Hematopoietic multipotent progenitor cell (in vitro differentiated cells): ENCODE measurements around the gene SNX30. TPM values are rescaled to one million over a fixed set of nuclear protein-coding genes. Genes with fewer than 3 reads are reported as not detected.
"Not testable (repeated sequence)": the region's sequence is repeated elsewhere in the genome, so short reads cannot be mapped to it uniquely, and the experiment has no call there.

Source experiments
- DNase-seq, 3 donors: peaks; one replicate each; pipeline ENCODE4 v3.0.0-alpha.2; 2011 to 2015; ENCODE audit warnings: low read depth in 2 of 3, low spot score in 2 of 3
- total RNA-seq: library from RNA; depleted of rRNA; stranded (reverse); fragments of >200 nt; gene quantifications from one replicate; pipeline ENCODE4 v1.2.3, GENCODE V29; 2012

SNX30 gene, protein sequence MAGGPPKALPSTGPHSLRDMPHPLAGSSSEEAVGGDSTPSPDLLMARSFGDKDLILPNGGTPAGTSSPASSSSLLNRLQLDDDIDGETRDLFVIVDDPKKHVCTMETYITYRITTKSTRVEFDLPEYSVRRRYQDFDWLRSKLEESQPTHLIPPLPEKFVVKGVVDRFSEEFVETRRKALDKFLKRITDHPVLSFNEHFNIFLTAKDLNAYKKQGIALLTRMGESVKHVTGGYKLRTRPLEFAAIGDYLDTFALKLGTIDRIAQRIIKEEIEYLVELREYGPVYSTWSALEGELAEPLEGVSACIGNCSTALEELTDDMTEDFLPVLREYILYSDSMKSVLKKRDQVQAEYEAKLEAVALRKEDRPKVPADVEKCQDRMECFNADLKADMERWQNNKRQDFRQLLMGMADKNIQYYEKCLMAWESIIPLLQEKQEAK
- total RNA-seq: 4.6 TPM

DNA sequence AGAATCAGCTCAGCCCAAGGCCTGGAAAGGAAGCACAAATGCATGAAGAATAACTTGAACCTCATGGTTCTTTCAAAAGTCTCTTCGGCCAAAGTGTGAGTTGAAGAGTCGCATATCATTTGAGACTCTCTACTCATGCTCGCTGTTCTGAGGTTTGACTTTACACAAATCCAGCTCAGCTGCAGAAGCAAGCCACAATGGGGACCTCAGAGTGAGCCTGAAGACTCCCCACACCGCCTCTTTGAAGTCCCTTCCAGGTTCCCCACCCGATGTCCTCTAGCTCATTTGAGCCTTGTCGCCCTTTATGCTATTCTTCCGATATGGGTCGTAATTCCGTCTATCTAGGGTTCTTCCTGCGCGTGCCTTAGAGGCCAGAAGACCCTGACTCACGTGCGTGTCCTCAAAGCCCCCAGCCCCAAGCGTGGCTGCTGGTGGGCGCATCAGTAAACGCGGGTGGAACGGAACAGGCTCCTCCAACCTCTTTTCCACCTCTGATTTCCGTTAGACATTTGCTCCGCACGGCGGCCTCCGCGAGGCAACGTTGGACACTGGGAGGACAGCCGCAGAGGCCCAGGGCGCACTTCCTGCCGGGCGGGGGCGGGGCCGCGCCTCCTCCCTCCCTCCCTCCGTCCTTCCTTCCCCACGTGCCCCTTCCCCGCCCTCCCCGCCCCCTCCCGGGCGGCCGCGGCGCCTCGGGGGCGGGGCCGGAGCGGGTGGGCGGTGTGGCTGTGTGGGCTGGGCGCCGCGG lies at the start of gene SNX30:
SNX30 (plus strand) TSS at position 745 of the 748 bp plus-strand sequence. CDS start 242 bp downstream, outside the sequence.
- peak; percentile 53 to 82 (median 81) for DNase-seq

DNA sequence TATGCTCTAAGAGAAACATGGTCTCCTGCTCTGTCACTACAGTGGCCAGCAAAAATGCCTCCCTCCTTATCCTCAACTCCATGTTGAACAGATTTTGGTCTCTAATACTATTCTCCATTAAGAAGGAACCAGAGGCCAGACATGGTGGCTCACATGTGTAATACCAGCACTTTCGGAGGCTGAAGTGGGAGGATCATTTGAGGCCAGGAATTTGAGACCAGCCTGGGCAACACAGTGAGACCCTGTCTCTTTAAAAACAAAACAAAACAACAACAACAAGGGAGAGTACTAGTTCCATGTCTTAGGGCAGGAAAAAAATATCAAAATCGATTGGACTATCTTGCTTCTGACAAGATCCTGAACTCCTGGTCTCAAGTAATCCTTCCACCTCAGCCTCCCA lies 47.3 kb upstream of the SNX30 start:
- DNase-seq: no peak

DNA sequence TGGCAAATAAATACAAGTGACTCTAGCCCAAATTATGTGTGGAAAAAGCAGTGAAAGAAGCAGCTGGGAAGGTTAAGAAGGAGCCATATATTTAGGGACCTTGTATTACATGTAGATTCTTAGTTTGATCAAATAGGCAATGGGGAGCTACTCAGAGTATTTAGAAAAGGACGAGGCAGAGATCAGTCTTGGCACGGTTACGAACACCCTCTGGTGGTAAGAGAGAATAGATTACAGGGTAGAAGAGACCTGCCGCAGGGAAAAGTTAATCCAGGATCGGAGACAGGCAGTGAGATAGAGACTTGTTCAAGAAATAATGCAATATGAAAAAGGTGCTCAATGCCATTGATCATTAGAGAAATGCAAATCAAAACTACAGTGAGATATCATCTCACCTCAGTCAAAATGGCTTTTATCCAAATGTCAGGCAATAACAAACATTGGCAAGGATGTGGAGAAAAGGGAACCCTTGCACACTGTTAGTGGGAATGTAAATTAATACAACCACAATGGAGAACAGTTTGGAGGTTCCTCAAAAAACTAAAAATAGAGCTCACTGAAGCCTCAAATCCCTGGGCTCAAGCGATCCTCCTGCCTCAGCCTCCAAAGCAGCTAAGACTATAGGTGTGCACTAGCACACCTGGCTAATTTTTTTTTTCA lies 44.7 kb upstream of the SNX30 start:
- DNase-seq: peak in 1 of 3 donors; percentile 35

DNA sequence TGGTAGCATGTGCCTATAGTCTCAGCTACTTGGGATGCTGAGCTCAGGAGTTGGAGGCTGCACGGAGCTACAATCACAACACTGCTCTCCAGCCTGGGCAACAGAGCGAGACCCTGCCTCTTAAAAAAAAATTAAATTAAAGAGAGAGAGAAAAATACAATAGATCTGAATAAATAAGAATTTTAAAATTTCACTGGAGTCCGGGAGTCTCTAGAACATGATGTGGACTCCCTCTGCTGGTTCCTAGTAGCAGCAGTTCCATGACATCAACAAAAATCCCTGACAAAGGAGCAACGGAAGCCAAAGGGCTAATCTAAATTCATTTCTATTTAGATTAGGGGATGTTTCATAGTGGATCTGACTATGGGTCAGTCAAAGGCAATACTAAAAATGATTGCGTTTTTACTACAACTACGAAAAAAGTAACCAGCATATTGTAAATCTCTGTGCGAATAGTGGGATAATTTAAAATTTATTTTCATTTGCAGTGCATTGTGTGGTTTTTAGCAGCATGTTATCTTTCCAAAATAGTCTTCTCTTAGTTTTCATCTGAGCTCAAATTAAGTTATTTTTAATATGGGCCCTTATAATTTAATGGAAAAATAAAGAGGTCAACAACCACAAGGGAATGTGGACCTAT lies 39.4 kb upstream of the SNX30 start:
- DNase-seq: peak in 2 of 3 donors; percentile 21 to 49

DNA sequence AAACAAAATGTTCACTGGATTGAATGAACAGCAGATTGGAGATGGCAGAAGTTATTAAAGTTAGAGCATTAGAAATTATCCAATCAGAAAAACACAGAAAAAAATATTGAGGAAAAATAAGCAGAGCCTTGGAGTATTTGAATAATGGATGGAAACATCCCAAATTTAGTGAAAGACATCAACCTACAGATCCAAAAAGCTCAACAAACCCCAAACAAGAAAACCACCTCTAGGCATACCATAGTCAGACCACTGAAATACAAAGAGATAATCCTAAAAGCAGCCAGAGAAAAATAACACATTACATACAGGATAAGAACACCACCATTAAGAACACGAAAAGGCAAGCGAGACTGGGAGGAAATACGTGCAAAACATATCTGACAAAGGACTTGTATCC lies 37.9 kb upstream of the SNX30 start:
- no peak for DNase-seq

DNA sequence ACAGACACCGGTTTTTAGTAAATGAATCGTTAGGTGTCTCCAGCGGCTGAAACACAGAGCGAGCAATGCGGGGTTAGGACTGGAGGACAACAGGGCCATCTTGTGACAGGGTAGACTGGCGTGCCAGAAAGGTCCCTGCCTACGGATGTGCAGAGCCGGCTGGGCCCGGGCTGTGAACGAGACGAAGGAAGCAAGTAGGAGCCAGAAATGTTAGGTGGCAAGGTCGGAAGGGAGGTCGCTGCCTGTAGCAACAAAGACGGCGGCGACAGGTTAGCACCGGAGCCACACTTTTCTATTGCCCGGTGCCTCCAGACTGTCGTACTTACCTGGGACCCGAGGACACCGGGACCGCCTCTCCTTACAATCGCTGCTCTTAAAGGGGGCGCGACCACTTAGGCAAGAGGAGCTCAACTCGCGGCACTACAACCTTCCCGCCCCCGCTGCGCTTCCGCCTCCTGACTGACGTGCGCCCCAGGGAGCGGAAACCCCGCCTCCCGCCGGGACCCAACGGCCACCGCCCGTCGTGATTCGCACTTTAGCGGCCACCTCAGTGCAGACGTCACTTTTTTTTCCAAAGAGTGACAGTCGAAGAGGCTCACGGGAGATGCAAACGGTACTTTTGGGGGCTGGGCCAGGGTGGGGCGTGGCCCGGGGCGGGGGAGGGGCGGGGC lies 32.8 kb upstream of the SNX30 start, which contains the start of gene INIP:
INIP (minus strand) TSS at position 457 of the 671 bp plus-strand sequence. CDS start 1,632 bp downstream, outside the sequence.
- peak; percentile 94 to 99 (median 98) for DNase-seq

DNA sequence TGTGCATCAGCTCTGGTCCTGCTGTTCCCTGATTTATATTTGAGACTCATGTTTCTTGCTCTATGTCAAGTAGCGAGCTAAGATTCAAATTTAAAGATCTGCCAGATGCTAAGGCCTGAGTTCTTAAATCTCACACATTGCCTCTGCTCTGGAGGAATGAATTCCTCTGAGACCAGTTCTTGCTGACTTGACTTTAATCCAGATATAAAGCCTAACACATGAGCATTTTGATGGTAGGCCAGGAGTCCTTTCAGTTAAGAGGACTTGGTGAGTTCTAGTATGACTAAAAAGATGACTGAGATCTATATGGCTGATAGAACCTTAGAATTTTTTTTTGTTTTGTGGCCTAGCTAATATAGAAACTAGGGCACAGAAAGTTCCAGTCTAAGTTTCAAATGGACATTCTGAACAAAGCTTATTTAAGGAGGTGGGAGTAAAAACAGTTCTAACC lies 31.3 kb upstream of the SNX30 start:
- DNase-seq: no peak

DNA sequence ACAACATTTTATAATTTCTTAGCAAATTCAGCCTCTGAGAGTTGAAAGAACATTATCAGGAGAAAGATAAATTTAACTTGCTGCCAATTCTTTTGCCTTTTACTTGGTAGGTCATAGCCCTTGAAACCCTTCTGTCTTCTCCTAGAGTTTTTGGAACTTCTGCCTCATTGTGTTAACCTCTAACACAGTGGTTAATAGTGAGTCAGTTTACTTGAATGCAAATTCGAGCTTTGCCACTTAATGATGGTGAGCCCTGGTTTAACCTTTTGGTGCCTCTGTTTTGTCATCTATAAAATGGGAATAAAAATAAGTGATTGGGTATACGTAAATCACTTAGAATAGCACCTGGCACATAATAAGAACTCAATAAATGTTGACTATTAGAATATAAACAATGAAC lies 30.9 kb upstream of the SNX30 start:
- no peak for DNase-seq

DNA sequence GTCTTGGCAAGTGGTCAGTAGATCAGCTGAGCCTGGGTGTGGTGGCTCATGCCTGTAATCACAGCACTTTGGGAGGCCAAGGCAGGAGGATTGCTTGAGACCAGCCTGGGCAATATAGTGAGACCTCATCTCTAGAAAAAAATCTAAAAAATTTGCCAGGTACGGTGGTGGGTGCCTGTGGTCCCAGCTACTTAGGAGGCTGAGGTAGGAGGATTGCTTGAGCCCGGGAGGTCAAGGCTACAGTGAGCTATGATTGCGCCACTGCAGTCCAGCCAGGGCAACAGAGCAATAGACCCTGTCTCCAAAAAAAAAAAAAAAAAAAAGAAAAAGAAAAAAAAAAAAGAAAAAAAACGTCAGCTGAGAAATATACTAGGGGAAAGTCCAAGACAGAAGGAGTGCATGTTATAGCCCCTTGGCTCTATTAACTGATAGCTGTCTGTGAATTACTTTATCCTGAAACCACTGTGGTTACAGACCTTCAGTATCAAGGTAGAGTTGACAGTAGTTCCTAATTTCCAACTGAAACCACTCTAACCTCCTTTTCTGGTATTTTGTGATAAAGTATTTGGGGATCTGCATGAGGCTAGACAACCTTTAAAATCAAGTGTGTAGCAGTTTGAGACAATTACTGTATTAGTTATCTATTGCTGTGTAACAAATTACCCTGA lies 30.3 kb upstream of the SNX30 start:
- no peak for DNase-seq

DNA sequence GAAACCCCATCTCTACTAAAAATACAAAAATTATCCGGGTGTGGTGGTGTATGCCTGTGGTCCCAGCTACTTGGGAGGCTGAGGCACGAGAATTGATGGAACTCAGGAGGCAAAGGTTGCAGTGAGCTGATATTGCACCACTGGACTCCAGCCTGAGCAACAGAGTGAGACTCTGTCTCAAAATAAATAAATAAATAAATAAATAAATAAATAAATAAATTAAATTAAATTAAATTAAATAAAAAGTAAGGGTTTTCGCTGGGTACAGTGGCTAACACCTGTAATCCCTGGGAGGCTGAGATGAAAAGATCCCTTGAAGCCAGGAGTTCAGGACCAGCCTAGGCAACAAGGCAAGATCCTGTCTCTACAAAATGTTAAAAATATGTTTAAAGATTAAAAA lies 27.8 kb upstream of the SNX30 start:
- not testable (repeated sequence) for DNase-seq

DNA sequence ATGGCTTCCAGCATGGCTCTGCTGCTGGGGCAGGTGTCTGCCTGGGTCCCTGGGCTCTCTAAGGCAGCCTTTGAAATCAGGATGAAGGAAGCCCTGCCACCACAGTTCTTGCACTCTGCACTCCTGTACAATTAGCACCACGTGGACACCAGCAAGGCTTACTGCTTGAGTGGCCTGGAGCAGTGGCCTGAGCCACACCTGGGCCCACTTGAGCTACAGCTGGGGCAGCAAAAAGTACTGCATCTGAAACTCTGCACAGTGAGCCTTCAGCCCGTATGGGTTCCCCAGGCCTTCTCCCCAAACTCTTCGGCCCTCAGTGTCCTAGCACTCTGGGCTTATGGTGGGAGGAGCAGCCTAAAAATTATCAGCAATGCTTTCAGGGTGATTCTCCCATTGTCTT lies 24.6 kb upstream of the SNX30 start:
- DNase-seq: no peak

DNA sequence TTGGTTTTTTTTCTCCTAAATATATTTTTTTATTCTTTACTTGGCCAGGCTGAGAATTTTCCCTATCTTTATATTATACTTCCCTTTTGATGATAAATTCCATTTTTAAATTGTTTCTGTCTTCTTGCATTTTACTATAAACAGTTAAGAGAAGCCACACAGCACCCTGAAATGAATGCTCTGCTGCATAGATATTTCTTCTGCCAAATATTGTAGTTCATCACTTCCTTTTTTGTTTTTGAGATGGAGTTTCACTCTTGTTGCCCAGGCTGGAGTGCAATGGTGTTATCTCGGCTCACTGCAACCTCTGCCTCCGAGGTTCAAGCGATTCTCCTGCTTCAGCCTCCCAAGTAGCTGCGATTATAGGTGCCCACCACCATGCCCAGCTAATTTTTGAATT lies 24.1 kb upstream of the SNX30 start:
- DNase-seq: no peak

DNA sequence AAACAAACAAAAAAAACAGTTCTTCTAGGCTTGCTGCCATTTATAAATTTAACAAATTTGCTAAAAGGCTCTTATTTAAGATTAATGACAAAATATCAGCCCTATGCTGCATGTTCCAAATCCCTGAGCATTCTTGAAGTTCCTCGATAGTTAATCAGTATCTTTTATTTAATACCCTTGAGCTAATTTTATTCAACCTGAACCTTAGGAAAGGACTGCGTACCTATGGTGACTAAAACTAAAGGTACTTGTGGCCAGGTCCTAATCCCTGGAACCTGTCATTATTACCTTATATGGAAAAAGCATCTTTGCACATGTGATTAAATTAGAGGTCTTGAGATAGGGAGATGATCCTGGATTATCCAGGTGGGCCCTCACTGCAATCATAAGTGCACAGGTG lies 22.2 kb upstream of the SNX30 start:
- DNase-seq: no peak

DNA sequence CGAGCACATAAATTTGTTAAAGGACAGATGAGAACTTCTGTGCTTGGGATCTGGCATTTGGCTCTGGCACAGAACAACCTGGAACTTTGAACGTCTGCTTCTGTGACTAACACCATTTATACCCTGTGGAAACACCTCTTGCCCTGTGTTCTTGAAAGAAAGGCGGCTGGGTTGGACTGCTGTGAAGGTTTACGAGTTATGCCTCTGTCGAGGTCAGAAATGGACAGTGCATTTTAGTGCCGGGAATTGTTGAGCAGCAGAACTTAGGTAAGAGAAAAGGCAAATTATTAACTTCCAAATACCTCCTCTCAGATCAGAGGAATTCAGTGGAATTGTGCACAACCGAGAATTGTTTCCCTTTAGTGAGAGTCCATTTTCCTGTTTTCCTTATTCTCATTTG lies 18.6 kb upstream of the SNX30 start:
- no peak for DNase-seq

DNA sequence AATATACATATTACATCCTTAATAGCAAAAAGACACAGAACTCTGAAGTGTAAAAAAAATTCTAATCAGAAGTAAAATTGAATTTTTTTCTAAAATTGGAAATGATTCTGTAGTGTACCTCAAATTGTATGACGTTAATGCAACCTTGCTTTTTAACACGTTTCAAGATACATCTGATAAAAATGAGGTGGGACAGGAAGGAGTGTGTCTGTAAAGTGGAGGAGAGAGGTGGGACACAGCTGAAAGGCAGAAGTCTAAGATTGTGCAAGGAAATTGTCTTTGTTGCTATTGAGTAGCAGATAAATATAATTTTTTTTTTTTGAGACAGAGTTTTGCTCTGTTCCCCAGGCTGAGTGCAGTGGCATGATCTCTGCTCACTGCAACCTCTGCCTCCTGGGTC lies 15.7 kb upstream of the SNX30 start:
- no peak for DNase-seq

DNA sequence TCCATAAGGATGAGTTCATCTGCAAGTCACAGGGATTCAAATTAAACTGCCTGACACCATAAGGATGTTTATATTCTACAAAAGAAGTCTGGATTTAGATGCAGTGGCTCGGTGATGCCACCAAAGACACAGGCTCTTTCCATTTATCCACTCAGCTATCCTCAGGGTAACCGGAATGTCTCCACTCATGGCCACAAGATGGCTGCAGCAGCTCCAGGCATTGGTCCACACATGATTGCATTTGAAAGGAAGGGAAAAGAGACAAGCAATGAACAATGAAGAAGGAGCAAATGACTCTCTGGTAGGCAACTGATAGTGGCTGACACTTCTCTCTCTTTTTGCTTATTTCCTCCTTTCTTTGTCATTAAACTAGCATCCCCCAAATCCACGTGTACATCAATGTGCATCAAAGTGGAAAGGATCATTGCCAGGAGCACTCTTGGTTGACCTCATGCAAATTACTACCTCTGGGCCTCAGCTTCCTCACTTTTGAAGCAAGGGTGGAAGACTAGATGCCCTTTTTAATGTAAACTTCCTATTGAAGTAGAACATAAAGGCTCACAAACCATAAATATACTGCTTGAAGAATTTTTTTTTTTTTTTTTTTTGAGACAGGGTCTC lies 7.2 kb upstream of the SNX30 start:
- DNase-seq: no peak

DNA sequence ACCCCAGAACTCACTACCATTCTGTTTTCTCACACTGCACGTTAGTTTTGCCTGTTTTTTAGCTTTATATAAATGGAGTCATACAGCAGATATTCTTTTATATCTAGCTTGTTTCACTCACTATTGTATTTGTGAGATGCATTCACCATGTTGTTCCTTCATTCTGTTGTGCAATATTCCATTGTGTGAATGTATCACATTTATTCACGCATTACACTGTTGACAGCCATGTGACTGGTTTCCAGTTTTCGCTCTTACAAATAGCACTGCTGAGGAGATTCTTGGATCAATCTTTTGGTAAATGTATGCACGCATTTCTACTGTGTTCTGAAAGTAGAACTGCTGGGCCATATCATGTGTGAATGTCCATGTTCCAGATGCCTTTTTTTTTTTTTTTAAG lies 6.4 kb upstream of the SNX30 start:
- no peak for DNase-seq

DNA sequence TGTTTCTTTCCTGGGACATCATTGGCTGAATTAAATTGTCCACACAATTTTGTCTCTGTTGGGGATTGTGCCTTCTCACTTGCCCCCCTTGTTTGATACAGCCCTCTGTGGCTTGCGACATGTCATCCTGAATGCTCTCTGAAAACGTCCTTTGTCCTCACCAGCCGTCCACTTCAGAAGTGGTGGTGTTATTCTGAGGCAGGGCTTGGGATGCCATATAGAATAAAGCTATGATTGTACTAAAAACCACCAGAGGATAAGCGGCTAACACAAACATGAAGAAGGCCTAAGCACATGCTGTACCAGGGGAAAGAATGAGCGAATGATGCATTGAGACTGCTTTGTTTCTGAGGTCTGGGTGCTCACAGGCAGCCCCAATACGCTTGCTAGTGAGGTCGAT lies 3.5 kb upstream of the SNX30 start:
- DNase-seq: no peak

DNA sequence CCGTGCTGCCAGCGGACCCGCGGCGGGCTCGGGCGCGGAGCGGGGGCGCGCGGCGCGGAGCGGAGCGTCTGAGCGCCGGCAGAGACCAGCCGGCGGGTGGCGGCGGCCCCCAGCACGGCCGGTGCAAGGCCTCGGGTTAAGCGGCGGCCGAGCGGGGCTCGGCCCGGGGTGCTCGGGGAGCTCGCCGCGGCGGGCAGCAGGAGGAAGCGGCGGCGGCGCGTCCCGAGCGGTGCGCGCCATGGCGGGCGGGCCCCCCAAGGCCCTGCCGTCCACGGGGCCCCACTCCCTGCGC lies 150 bp downstream of the SNX30 start:
- no peak for DNase-seq
